GM12878 (cell line): ENCODE data around the gene POLR3A. TPM values are rescaled to one million over a fixed set of nuclear protein-coding genes. Genes with fewer than 3 reads are reported as not detected.

ENCODE experiments used
- ATAC-seq: fragments of 200-7000 bp; cut with Tn5 transposase; 3 replicates; pipeline ENCODE4 v1.9.1; 2020; ENCODE audit warnings: mild to moderate bottlenecking, moderate library complexity
- BruUV-seq: library from RNA; stranded (reverse); fragments of 400-500 nt; replicated peaks from 2 replicates; lab custom pipeline; 2021; lab: Mats Ljungman, UMichigan
- CTCF ChIA-PET: fragments of 300-600 bp; sonication (Branson Sonifier 250); formaldehyde crosslinking; extraction: SDS; loops from one replicate; lab custom pipeline; 2021; ENCODE audit warnings: inconsistent platforms; lab: Yijun Ruan, JAX
- POLR2A ChIA-PET: fragments of 350-600 bp; formaldehyde crosslinking; extraction: SDS; loops from one replicate; lab custom pipeline; 2021; ENCODE audit warnings: inconsistent platforms; lab: Charles Lee
- RAD21 ChIA-PET: fragments of 300-600 bp; sonication (Branson Sonifier 250); formaldehyde crosslinking; loops from one replicate; lab custom pipeline; 2023; ENCODE audit warnings: antibody characterized with exemption; ENCODE audit not compliant: unreplicated experiment; lab: Charles Lee
- SMC1A ChIA-PET: fragments of 300-600 bp; sonication (Branson Sonifier 250); formaldehyde crosslinking; loops from one replicate; lab custom pipeline; 2023; ENCODE audit not compliant: unreplicated experiment, uncharacterized antibody; lab: Charles Lee
- DNase-seq: peaks from one replicate; pipeline ENCODE4 v3.0.0-alpha.2; 2011; ENCODE audit warnings: low read depth, low spot score
- FAIRE-seq: peaks from 3 replicates; lab custom pipeline; 2011; peaks lifted over from hg19 to GRCh38; lab: Jason Lieb, UNC
- H2AFZ ChIP-seq: 2 replicates; pipeline ENCODE4 v1.6.0; 2011; ENCODE audit warnings: low read depth, low read length, control low read depth; ENCODE audit not compliant: control insufficient read depth
- H3K27ac ChIP-seq: 2 replicates; pipeline ENCODE4 v1.5.1; 2011; ENCODE audit warnings: control low read depth; ENCODE audit not compliant: control insufficient read depth, insufficient read depth
- H3K27me3 ChIP-seq, 2 experiments: replicated peaks in 1 of 2; 2 replicates each; pipeline versions ENCODE4 v1.6.0 to v1.6.1; 2011; ENCODE audit warnings: low read length in 1 of 2; ENCODE audit not compliant: control insufficient read depth in 2 of 2, insufficient read depth in 2 of 2
- H3K36me3 ChIP-seq, 2 experiments: 2 replicates each; pipeline ENCODE4 v1.5.1; 2011; ENCODE audit warnings: low read length in 1 of 2; ENCODE audit not compliant: control insufficient read depth in 2 of 2, insufficient read depth in 2 of 2
- H3K4me1 ChIP-seq: 2 replicates; pipeline ENCODE4 v1.6.1; 2011; ENCODE audit warnings: mild to moderate bottlenecking, low read length, moderate library complexity, mixed read lengths; ENCODE audit not compliant: control insufficient read depth, insufficient read depth
- H3K4me2 ChIP-seq: 2 replicates; pipeline ENCODE4 v1.6.0; 2011; ENCODE audit warnings: control low read depth; ENCODE audit not compliant: control insufficient read depth, insufficient read depth
- H3K4me3 ChIP-seq: fragments of 200-600 bp; sonication (generic); 2 replicates; pipeline ENCODE4 v1.5.1; 2016
- H3K79me2 ChIP-seq: 2 replicates; pipeline ENCODE4 v1.6.0; 2011; ENCODE audit warnings: low read length; ENCODE audit not compliant: control insufficient read depth, insufficient read depth
- H3K9ac ChIP-seq: 2 replicates; pipeline ENCODE4 v1.8.0; 2011; ENCODE audit warnings: low read length, control low read depth, mixed read lengths; ENCODE audit not compliant: control insufficient read depth, insufficient read depth
- H3K9me3 ChIP-seq: replicated peaks from 3 replicates; pipeline ENCODE4 v1.5.1; 2011; ENCODE audit warnings: mild to moderate bottlenecking, low read length; ENCODE audit not compliant: control insufficient read depth, insufficient read depth
- H4K20me1 ChIP-seq: 2 replicates; pipeline ENCODE4 v1.6.0; 2011; ENCODE audit not compliant: control insufficient read depth, insufficient read depth
- BMI1 ChIP-seq: fragments of 450-650 bp; IDR thresholded peaks from 2 replicates; pipeline ENCODE4 v1.6.1; 2016; ENCODE audit warnings: mild to moderate bottlenecking, moderate library complexity, borderline replicate concordance
- EGR1 ChIP-seq, 2 experiments: IDR thresholded peaks; 1 replicate in 1 of 2; 2 replicates in 1 of 2; pipeline ENCODE4 v1.6.1; 2011 to 2012; ENCODE audit warnings: low read depth in 2 of 2, low read length in 2 of 2, borderline replicate concordance in 1 of 2, mild to moderate bottlenecking in 1 of 2, moderate library complexity in 1 of 2
- ESRRA ChIP-seq: IDR thresholded peaks from 2 replicates; pipeline ENCODE4 v1.6.1; 2012; ENCODE audit warnings: mild to moderate bottlenecking, low read length, improper control_type of control experiment
- ETV6 ChIP-seq, 2 experiments: fragments of 450-650 bp in 1 of 2; IDR thresholded peaks in 1 of 2; conservative IDR thresholded peaks in 1 of 2; 2 replicates each; pipeline ENCODE4 v1.6.1; 2014; ENCODE audit warnings: antibody characterized with exemption in 1 of 2, borderline replicate concordance in 1 of 2, low read depth in 1 of 2, mild to moderate bottlenecking in 1 of 2, moderate library complexity in 1 of 2
- PAX5 ChIP-seq: IDR thresholded peaks from 2 replicates; pipeline ENCODE4 v1.6.1; 2011; ENCODE audit warnings: low read depth, low read length, borderline replicate concordance
- STAT1 ChIP-seq: fragments of 450-650 bp; conservative IDR thresholded peaks from 2 replicates; pipeline ENCODE4 v1.6.1; 2014; ENCODE audit warnings: antibody characterized with exemption, mild to moderate bottlenecking
- YBX1 ChIP-seq: fragments of 450-650 bp; IDR thresholded peaks from 2 replicates; pipeline ENCODE4 v1.6.1; 2016; ENCODE audit warnings: antibody characterized with exemption
- ZNF592 ChIP-seq: fragments of 450-650 bp; IDR thresholded peaks from 2 replicates; pipeline ENCODE4 v1.6.1; 2017; ENCODE audit warnings: mild to moderate bottlenecking, moderate library complexity
- WGBS: methylation state at CpG from one replicate; pipeline ENCODE4 v1.1.6; 2016; ENCODE audit warnings: low lambda C conversion rate; ENCODE audit not compliant: insufficient replicate concordance, insufficient coverage; ENCODE audit errors: missing lambda C conversion rate; 5-methylcytosine and 5-hydroxymethylcytosine counted together
- in situ Hi-C: fragments of 300-500 bp; cut with MboI; formaldehyde crosslinking; loops from 9 replicates; pipeline ENCODE4 v1.14.3; 2018; ENCODE audit warnings: mixed read lengths
- intact Hi-C: fragments of 100-400 bp; cut with micrococcal nuclease; formaldehyde crosslinking; loops from one replicate; pipeline ENCODE4 v1.14.2; 2022; ENCODE audit not compliant: unreplicated experiment
- polyA plus RNA-seq, 11 experiments: library from polyadenylated mRNA; depleted of rRNA in 4 of 11; unstranded in 6 of 11; stranded (reverse) in 5 of 11; fragments of >200 nt; fragmentation: Nextera tagmentation in 4 of 11; fragmentation: Illumina TruSeq in 1 of 11; extraction: Ambion mirVana in 4 of 11; extraction: Trizol in 1 of 11; gene quantifications; 1 replicate in 1 of 11; 2 replicates in 10 of 11; pipeline versions ENCODE4 v1.2.1 to v1.2.3, GENCODE V29; 2011 to 2016; ENCODE audit warnings: inconsistent platforms in 2 of 11, missing spikeins in 2 of 11, low read depth in 1 of 11
- total RNA-seq, 4 experiments: library from RNA; depleted of rRNA in 3 of 4; stranded (reverse); fragments of >200 nt in 3 of 4; fragmentation: Illumina TruSeq in 1 of 4; extraction: Trizol in 1 of 4; gene quantifications; 2 replicates each; pipeline versions ENCODE4 v1.2.1 to v1.2.3, GENCODE V29; 2013 to 2021
- TF ChIP-seq, protein P1 (sequence below): fragments of 450-650 bp; IDR thresholded peaks from 2 replicates; pipeline ENCODE4 v1.6.1; 2014; ENCODE audit warnings: mild to moderate bottlenecking
- TF ChIP-seq, protein P2 (sequence below): fragments of 450-650 bp; IDR thresholded peaks from 2 replicates; pipeline ENCODE4 v1.6.1; 2017; ENCODE audit warnings: mild to moderate bottlenecking, low read depth, inconsistent platforms; ENCODE audit not compliant: poor library complexity, severe bottlenecking
- TF ChIP-seq, protein P3 (sequence below): IDR thresholded peaks from 2 replicates; pipeline ENCODE4 v1.6.1; 2012; ENCODE audit warnings: mild to moderate bottlenecking, low read depth, low read length

Gene POLR3A
- total and polyA plus RNA-seq, 10 of the 15 experiments (the other 5 are each of a cell fraction or from before 2014, with no cell fraction given): 5.4 to 20.4 (median 14.4) TPM

GRCh38 chr10:77941790-77942189 is 87.5 kb downstream of the POLR3A start (continued):
- TF ChIP-seq ZNF592 (no peak), EGR1 (IDR thresholded peaks at IDR 0.05; ENCODE audit: borderline replicate concordance in 1 of 2, low read depth in 2 of 2, low read length in 2 of 2) (no peak), PAX5 (no peak)

- POLR2A ChIA-PET: no interaction called here
- DNase-seq: no peak
- CTCF ChIA-PET: interaction anchor here (1.3 kb wide), 1 partner anchor 94 kb away, joined by 4 read pairs; no protein-coding TSS in a partner anchor
- H3K9ac ChIP-seq: no peak overlapping the region
- ATAC-seq: no peak
- H3K4me3 ChIP-seq: no peak overlapping the region
- H3K27ac ChIP-seq: no peak overlapping the region
- intact Hi-C loops: no loop called here
- H3K36me3 ChIP-seq: no peaks in the 10 kb centered on the region
- FAIRE-seq: no peak
- no peak overlapping the region for H2AFZ ChIP-seq
- WGBS: 8% methylated on average over 3 of the region's 3 CpGs
- no peak overlapping the region for H3K4me2 ChIP-seq
- BruUV-seq: no TSS peak
- no peaks in the 10 kb centered on the region for H3K27me3 ChIP-seq
- H4K20me1 ChIP-seq: no peaks in the 10 kb centered on the region
- no peaks in the 10 kb centered on the region for H3K79me2 ChIP-seq
- RAD21 ChIA-PET: no interaction called here
- H3K4me1 ChIP-seq: no peaks in the 10 kb centered on the region
- no peaks in the 10 kb centered on the region for H3K9me3 ChIP-seq
- SMC1A ChIA-PET: no interaction called here
- in situ Hi-C loops: no loop called here
- TF ChIP-seq, protein P1, sequence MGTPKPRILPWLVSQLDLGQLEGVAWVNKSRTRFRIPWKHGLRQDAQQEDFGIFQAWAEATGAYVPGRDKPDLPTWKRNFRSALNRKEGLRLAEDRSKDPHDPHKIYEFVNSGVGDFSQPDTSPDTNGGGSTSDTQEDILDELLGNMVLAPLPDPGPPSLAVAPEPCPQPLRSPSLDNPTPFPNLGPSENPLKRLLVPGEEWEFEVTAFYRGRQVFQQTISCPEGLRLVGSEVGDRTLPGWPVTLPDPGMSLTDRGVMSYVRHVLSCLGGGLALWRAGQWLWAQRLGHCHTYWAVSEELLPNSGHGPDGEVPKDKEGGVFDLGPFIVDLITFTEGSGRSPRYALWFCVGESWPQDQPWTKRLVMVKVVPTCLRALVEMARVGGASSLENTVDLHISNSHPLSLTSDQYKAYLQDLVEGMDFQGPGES: no peak
- TF ChIP-seq, protein P2, sequence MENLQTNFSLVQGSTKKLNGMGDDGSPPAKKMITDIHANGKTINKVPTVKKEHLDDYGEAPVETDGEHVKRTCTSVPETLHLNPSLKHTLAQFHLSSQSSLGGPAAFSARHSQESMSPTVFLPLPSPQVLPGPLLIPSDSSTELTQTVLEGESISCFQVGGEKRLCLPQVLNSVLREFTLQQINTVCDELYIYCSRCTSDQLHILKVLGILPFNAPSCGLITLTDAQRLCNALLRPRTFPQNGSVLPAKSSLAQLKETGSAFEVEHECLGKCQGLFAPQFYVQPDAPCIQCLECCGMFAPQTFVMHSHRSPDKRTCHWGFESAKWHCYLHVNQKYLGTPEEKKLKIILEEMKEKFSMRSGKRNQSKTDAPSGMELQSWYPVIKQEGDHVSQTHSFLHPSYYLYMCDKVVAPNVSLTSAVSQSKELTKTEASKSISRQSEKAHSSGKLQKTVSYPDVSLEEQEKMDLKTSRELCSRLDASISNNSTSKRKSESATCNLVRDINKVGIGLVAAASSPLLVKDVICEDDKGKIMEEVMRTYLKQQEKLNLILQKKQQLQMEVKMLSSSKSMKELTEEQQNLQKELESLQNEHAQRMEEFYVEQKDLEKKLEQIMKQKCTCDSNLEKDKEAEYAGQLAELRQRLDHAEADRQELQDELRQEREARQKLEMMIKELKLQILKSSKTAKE: no peak
- TF ChIP-seq STAT1 (no peak), ETV6 (conservative IDR thresholded peaks at IDR 0.05 in 1 of 2, IDR thresholded peaks at IDR 0.05 in 1 of 2; ENCODE audit: borderline replicate concordance in 1 of 2, low read depth in 1 of 2) (no peak), BMI1 (no peak), ESRRA (no peak), YBX1 (no peak)
- TF ChIP-seq, protein P3, sequence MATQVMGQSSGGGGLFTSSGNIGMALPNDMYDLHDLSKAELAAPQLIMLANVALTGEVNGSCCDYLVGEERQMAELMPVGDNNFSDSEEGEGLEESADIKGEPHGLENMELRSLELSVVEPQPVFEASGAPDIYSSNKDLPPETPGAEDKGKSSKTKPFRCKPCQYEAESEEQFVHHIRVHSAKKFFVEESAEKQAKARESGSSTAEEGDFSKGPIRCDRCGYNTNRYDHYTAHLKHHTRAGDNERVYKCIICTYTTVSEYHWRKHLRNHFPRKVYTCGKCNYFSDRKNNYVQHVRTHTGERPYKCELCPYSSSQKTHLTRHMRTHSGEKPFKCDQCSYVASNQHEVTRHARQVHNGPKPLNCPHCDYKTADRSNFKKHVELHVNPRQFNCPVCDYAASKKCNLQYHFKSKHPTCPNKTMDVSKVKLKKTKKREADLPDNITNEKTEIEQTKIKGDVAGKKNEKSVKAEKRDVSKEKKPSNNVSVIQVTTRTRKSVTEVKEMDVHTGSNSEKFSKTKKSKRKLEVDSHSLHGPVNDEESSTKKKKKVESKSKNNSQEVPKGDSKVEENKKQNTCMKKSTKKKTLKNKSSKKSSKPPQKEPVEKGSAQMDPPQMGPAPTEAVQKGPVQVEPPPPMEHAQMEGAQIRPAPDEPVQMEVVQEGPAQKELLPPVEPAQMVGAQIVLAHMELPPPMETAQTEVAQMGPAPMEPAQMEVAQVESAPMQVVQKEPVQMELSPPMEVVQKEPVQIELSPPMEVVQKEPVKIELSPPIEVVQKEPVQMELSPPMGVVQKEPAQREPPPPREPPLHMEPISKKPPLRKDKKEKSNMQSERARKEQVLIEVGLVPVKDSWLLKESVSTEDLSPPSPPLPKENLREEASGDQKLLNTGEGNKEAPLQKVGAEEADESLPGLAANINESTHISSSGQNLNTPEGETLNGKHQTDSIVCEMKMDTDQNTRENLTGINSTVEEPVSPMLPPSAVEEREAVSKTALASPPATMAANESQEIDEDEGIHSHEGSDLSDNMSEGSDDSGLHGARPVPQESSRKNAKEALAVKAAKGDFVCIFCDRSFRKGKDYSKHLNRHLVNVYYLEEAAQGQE: no peak
Observed at GRCh38 chr10:77940627-77941026, 88.7 kb downstream of the POLR3A start.
